Heart right ventricle (tissue), 16 donors: ENCODE results near the gene CSNK1A1L. TPM values are rescaled to one million over a fixed set of nuclear protein-coding genes. Genes with fewer than 3 reads are reported as not detected.
A peak's percentile ranks its signal among the peaks of the same experiment; 100 is the strongest.

Source experiments
- ATAC-seq, 8 donors: fragments of 200-7000 bp; cut with Tn5 transposase; one replicate each; pipeline ENCODE4 v1.9.1; 2020; ENCODE audit warnings: mild to moderate bottlenecking in 8 of 8, moderate library complexity in 8 of 8, moderate number of reproducible peaks in 1 of 8
- DNase-seq, 2 donors: peaks; one replicate each; pipeline ENCODE4 v3.0.0-alpha.2; 2020
- H3K27ac ChIP-seq, 10 donors: fragments of 200-600 bp; sonication (generic) in 2 of 10; one replicate each; pipeline versions ENCODE4 v1.5.0 to v1.8.0; 2020 to 2022; ENCODE audit warnings: mild to moderate bottlenecking in 3 of 10
- H3K27me3 ChIP-seq, 7 donors: fragments of 200-600 bp; one replicate each; pipeline ENCODE4 v1.8.0; 2021 to 2022; ENCODE audit warnings: mild to moderate bottlenecking in 2 of 7
- H3K36me3 ChIP-seq, 9 donors: fragments of 200-600 bp; sonication (generic) in 1 of 9; one replicate each; pipeline versions ENCODE4 v1.5.0 to v1.8.0; 2020 to 2022; ENCODE audit warnings: mild to moderate bottlenecking in 2 of 9
- H3K4me1 ChIP-seq, 9 donors: fragments of 200-600 bp; sonication (generic) in 1 of 9; one replicate each; pipeline versions ENCODE4 v1.5.0 to v1.8.0; 2020 to 2022; ENCODE audit warnings: mild to moderate bottlenecking in 4 of 9
- H3K4me3 ChIP-seq, 10 donors: fragments of 200-600 bp; sonication (generic) in 2 of 10; one replicate each; pipeline versions ENCODE4 v1.5.0 to v1.8.0; 2020 to 2022; ENCODE audit warnings: mild to moderate bottlenecking in 7 of 10, moderate library complexity in 2 of 10
- H3K9me3 ChIP-seq, 11 donors: fragments of 200-600 bp in 10 of 11; sonication (generic) in 2 of 11; one replicate each; pipeline versions ENCODE4 v1.5.0 to v1.8.0; 2013 to 2022; ENCODE audit warnings: mild to moderate bottlenecking in 2 of 11, control low read depth in 1 of 11, moderate library complexity in 1 of 11
- WGBS, 2 donors: extraction: QIAGEN DNeasy Blood & Tissue Kit; methylation state at CpG; one replicate each; pipeline ENCODE4 v1.1.7; 2013; ENCODE audit warnings: inconsistent platforms in 1 of 2; 5-methylcytosine and 5-hydroxymethylcytosine counted together
- intact Hi-C, 10 donors: fragments of 100-400 bp; cut with DNase I; formaldehyde crosslinking; loops; one replicate each; pipeline versions ENCODE4 v1.11.1 to v1.14.2; 2022
- polyA plus RNA-seq, 2 donors: library from polyadenylated mRNA; stranded (reverse); fragments of 200-250 nt; gene quantifications; one replicate each; pipeline ENCODE4 v1.2.3, GENCODE V29; 2013
- total RNA-seq, 10 donors: library from RNA; stranded (reverse); fragmentation: NEBNext Ultra II Directional in 3 of 10; extraction: Animal tissue kit (Norgen Biotek cat#: 25700) in 3 of 10; gene quantifications; one replicate each; pipeline versions ENCODE4 v1.2.1 to v1.2.4, GENCODE V29; 2021 to 2023
- TF ChIP-seq, protein P1 (sequence below), 9 donors: fragments of 200-600 bp; sonication (generic) in 2 of 9; IDR thresholded peaks; one replicate each; pipeline versions ENCODE4 v1.5.0 to v1.8.0; 2021 to 2022; ENCODE audit warnings: antibody characterized with exemption in 9 of 9, mild to moderate bottlenecking in 5 of 9, moderate library complexity in 1 of 9
- donor health status: Arrhythmogenic right ventricular cardiomyopathy.
- donor health status: ischemic (EF 13 %, LVEDD 7.1; RV severe dilation, severe dysfunction).
- donor health status: healthy with polysubstance abuse.
- donor health status: DM: no; HTN: yes; CAD: no.
- donor health status: DM: no; HTN: no; CAD: no.
- donor health status: ischemic (EF 25% LVEDD 6.9; RV normal size, moderate dysfunction).
- donor health status: ischemic (EF 25% LVEDD 5.7; RV mildly dilated, moderate dysfunction).
- donor health status: healthy.
- donor health status: DM: yes; HTN: yes; CAD: no.
- donor health status: Ischemic cardiomyopathy.
- donor health status: ischemic (EF 35%, LVEDD 5.7; RV mildly dilated, moderate dysfunction).
- donor health status: nonischemic (EF 11% LVEDD 7.7; RV severe dilation, severe dysfunction).
- donor health status: DM: yes; HTN: yes; CAD: no.
- donor health status: PGD.
- donor health status: ischemic (EF 29% LVEDD 5.4; RV normal size, mild dysfunction).
- donor health status: nonischemic (EF 23%, LVEDD 6.1; RV moderate dilation, normal function).

Gene CSNK1A1L
- total and polyA plus RNA-seq, 12 donors = not detected

GRCh38 chr13:37070956-37071355, 34.5 kb downstream of the CSNK1A1L start:
- ATAC-seq (no peak), DNase-seq (no peak)
- H3K27ac ChIP-seq = no peak overlapping the region
- 90 to 93% methylated on average over 7 of the region's 7 CpGs for WGBS, 2 donors
- TF ChIP-seq, protein P1, sequence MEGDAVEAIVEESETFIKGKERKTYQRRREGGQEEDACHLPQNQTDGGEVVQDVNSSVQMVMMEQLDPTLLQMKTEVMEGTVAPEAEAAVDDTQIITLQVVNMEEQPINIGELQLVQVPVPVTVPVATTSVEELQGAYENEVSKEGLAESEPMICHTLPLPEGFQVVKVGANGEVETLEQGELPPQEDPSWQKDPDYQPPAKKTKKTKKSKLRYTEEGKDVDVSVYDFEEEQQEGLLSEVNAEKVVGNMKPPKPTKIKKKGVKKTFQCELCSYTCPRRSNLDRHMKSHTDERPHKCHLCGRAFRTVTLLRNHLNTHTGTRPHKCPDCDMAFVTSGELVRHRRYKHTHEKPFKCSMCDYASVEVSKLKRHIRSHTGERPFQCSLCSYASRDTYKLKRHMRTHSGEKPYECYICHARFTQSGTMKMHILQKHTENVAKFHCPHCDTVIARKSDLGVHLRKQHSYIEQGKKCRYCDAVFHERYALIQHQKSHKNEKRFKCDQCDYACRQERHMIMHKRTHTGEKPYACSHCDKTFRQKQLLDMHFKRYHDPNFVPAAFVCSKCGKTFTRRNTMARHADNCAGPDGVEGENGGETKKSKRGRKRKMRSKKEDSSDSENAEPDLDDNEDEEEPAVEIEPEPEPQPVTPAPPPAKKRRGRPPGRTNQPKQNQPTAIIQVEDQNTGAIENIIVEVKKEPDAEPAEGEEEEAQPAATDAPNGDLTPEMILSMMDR (IDR thresholded peaks at IDR 0.05) = no peak
- no peaks in the 10 kb centered on the region for H3K4me1 ChIP-seq
- no peaks in the 10 kb centered on the region for H3K27me3 ChIP-seq
- H3K9me3 ChIP-seq = no peaks in the 10 kb centered on the region
- no peaks in the 10 kb centered on the region for H3K36me3 ChIP-seq
- intact Hi-C loops = loop anchor here in 5 of 10 donors (10.0 kb wide), 2 partner anchors 534 to 1514 kb away; no protein-coding TSS in a partner anchor
- H3K4me3 ChIP-seq = no peak overlapping the region

- no peaks in the 10 kb centered on the region for H3K36me3 ChIP-seq
- TF ChIP-seq, protein P1 (IDR thresholded peaks at IDR 0.05) = no peak
- no peaks in the 10 kb centered on the region for H3K9me3 ChIP-seq
- ATAC-seq (no peak), DNase-seq (no peak)
- no peak overlapping the region for H3K27ac ChIP-seq
- intact Hi-C loops = loop anchor here in 5 of 10 donors (10.0 kb wide), 2 partner anchors 535 to 1515 kb away; no protein-coding TSS in a partner anchor
- H3K27me3 ChIP-seq = no peaks in the 10 kb centered on the region
- no peaks in the 10 kb centered on the region for H3K4me1 ChIP-seq
- WGBS, 2 donors = 82 to 92% methylated on average over 9 of the region's 9 CpGs
- H3K4me3 ChIP-seq = no peak overlapping the region
Observed at GRCh38 chr13:37070145-37070695, 35.2 kb downstream of the CSNK1A1L start.

DNA sequence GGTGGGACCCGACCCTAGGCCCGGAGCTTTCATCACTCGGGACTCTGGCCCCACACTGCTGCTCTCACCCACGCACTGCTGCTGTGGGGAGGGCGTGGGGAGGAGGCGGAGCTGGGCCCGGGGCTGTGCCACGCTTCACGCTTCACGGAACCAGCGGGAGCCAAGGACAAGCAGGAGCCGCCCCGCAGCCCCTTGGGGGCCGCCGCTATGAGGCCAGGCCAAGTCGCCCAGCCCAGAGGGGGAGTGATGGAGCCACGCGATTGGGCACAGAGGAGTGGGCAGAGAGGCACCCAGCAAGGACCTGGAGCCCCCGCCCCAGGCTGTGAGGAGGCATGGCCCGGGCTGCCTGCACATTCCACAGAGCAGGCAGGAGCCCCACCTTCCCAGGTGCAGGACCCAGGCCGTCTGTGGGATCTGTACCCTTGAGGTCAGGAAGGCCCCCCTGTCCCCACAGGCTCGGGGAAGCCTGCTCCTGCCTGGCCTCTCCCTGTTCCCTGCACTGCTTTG, 35.8 kb downstream of the CSNK1A1L start:
- H3K27me3 ChIP-seq = no peaks in the 10 kb centered on the region
- no peaks in the 10 kb centered on the region for H3K36me3 ChIP-seq
- no peaks in the 10 kb centered on the region for H3K4me1 ChIP-seq
- ATAC-seq = peak in 4 of 8 donors; percentile 9 to 68 (median 15)
- no peak for DNase-seq
- WGBS, 2 donors = 89 to 93% methylated on average over 19 to 22 of the region's 22 CpGs
- TF ChIP-seq, protein P1 (IDR thresholded peaks at IDR 0.05) = no peak
- H3K27ac ChIP-seq = no peak overlapping the region
- H3K4me3 ChIP-seq = no peak overlapping the region
- intact Hi-C loops = loop anchor here in 5 of 10 donors (10.0 kb wide), 2 partner anchors 535 to 1515 kb away; no protein-coding TSS in a partner anchor
- H3K9me3 ChIP-seq = no peaks in the 10 kb centered on the region

GRCh38 chr13:37068962-37069361, 36.5 kb downstream of the CSNK1A1L start:
- Histone ChIP-seq H3K4me3 (no peak overlapping the region), H3K27me3 (no peaks in the 10 kb centered on the region), H3K27ac (no peak overlapping the region), H3K36me3 (no peaks in the 10 kb centered on the region), H3K4me1 (no peaks in the 10 kb centered on the region), H3K9me3 (no peaks in the 10 kb centered on the region)
- intact Hi-C loops = no loop called here
- DNase-seq (no peak), ATAC-seq (no peak)
- TF ChIP-seq, protein P1 (IDR thresholded peaks at IDR 0.05) = peak in 2 of 9 donors; percentile 18 to 26
